ENCODE measurements around the gene WNT4.

The WNT4 gene

GRCh38 chr1:22141554-22142314 lies 1.2 kb downstream of the WNT4 start:
- Histone ChIP-seq H3K4me1 (ENCODE audit: control insufficient read depth in 1 of 2, insufficient read depth in 2 of 2, low read length in 2 of 2) (peaks cover 9 to 26% of the 10 kb centered on the region in 2 donors), H3K4me3 (ENCODE audit: low read depth in 1 of 2, low read length in 2 of 2) (peak overlapping the region; percentile 50 to 61), H3K27me3 (ENCODE audit: control insufficient read depth in 1 of 2, insufficient read depth in 2 of 2, low read length in 2 of 2) (peaks cover 40 to 45% of the 10 kb centered on the region in 2 donors), H3K36me3 (ENCODE audit: control insufficient read depth in 1 of 2, insufficient read depth in 2 of 2, low read length in 2 of 2) (no peaks in the 10 kb centered on the region), H3K27ac (ENCODE audit: low read depth, low read length) (no peak overlapping the region), H3K9me3 (ENCODE audit: control insufficient read depth in 1 of 2, low read length in 2 of 2) (no peaks in the 10 kb centered on the region), H3K9ac (ENCODE audit: low read depth in 1 of 2, low read length in 2 of 2) (peak overlapping the region in 1 of 2 donors; percentile 15)

DNA sequence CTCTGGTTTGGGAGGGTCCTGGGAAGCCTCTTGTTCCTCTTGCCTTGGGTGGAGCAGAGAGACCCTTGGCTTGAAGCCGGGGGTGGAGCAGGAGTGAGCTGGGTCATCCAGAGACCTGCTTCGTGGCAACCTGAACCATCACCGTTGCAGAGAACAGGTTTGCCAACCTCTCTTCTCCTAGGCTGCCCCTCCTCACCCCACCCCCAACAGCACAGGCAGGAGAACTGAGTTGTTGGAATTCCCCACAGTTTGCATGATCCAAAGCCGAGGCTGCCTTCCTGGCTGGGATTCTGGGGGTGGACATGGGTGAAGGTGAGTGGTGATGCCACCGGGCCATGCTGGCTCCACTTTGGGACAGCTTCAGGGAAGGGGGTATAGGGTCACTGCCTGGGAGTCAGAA lies 2.2 kb downstream of the WNT4 start:
- no peak overlapping the region for H3K9ac ChIP-seq (ENCODE audit: low read depth in 1 of 2, low read length in 2 of 2)
- no peak overlapping the region for H3K27ac ChIP-seq (ENCODE audit: low read depth, low read length)
- peaks cover 9 to 30% of the 10 kb centered on the region in 2 donors for H3K4me1 ChIP-seq (ENCODE audit: control insufficient read depth in 1 of 2, insufficient read depth in 2 of 2, low read length in 2 of 2)
- H3K9me3 ChIP-seq (ENCODE audit: control insufficient read depth in 1 of 2, low read length in 2 of 2): no peaks in the 10 kb centered on the region
- H3K36me3 ChIP-seq (ENCODE audit: control insufficient read depth in 1 of 2, insufficient read depth in 2 of 2, low read length in 2 of 2): no peaks in the 10 kb centered on the region
- H3K27me3 ChIP-seq (ENCODE audit: control insufficient read depth in 1 of 2, insufficient read depth in 2 of 2, low read length in 2 of 2): peaks cover 39 to 45% of the 10 kb centered on the region in 2 donors
- H3K4me3 ChIP-seq (ENCODE audit: low read depth in 1 of 2, low read length in 2 of 2): no peak overlapping the region

DNA sequence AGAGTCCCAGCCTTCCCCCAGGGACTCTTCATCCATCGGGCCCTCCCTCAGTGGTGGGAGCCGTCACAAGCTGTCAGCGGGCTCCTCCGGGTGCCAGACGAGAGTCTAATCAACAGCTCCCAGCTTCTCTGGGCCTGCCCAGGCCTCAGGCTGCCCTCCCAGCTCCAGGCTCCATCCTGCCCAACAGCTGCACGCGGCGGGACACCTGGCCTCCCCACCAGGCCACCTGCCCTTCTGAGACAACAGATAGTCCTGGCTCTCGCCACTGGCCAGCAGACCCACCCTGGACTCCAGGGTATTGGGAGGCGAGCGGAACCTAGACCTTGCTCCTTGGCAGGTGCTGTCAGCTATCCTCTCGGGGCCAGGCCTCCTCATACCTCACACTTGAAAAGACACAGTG lies 3.1 kb downstream of the WNT4 start:
- Histone ChIP-seq H3K27me3 (ENCODE audit: control insufficient read depth in 1 of 2, insufficient read depth in 2 of 2, low read length in 2 of 2) (peaks cover 31 to 43% of the 10 kb centered on the region in 2 donors), H3K4me1 (ENCODE audit: control insufficient read depth in 1 of 2, insufficient read depth in 2 of 2, low read length in 2 of 2) (peaks cover 9 to 30% of the 10 kb centered on the region in 2 donors), H3K9ac (ENCODE audit: low read depth in 1 of 2, low read length in 2 of 2) (no peak overlapping the region), H3K9me3 (ENCODE audit: control insufficient read depth in 1 of 2, low read length in 2 of 2) (no peaks in the 10 kb centered on the region), H3K4me3 (ENCODE audit: low read depth in 1 of 2, low read length in 2 of 2) (no peak overlapping the region), H3K27ac (ENCODE audit: low read depth, low read length) (no peak overlapping the region), H3K36me3 (ENCODE audit: control insufficient read depth in 1 of 2, insufficient read depth in 2 of 2, low read length in 2 of 2) (no peaks in the 10 kb centered on the region)

GRCh38 chr1:22139066-22139594 lies 3.8 kb downstream of the WNT4 start:
- no peak overlapping the region for H3K27ac ChIP-seq (ENCODE audit: low read depth, low read length)
- no peak overlapping the region for H3K4me3 ChIP-seq (ENCODE audit: low read depth in 1 of 2, low read length in 2 of 2)
- H3K27me3 ChIP-seq (ENCODE audit: control insufficient read depth in 1 of 2, insufficient read depth in 2 of 2, low read length in 2 of 2): peaks cover 24 to 36% of the 10 kb centered on the region in 2 donors
- H3K9ac ChIP-seq (ENCODE audit: low read depth in 1 of 2, low read length in 2 of 2): no peak overlapping the region
- no peaks in the 10 kb centered on the region for H3K9me3 ChIP-seq (ENCODE audit: control insufficient read depth in 1 of 2, low read length in 2 of 2)
- peaks cover 9 to 28% of the 10 kb centered on the region in 2 donors for H3K4me1 ChIP-seq (ENCODE audit: control insufficient read depth in 1 of 2, insufficient read depth in 2 of 2, low read length in 2 of 2)
- no peaks in the 10 kb centered on the region for H3K36me3 ChIP-seq (ENCODE audit: control insufficient read depth in 1 of 2, insufficient read depth in 2 of 2, low read length in 2 of 2)

DNA sequence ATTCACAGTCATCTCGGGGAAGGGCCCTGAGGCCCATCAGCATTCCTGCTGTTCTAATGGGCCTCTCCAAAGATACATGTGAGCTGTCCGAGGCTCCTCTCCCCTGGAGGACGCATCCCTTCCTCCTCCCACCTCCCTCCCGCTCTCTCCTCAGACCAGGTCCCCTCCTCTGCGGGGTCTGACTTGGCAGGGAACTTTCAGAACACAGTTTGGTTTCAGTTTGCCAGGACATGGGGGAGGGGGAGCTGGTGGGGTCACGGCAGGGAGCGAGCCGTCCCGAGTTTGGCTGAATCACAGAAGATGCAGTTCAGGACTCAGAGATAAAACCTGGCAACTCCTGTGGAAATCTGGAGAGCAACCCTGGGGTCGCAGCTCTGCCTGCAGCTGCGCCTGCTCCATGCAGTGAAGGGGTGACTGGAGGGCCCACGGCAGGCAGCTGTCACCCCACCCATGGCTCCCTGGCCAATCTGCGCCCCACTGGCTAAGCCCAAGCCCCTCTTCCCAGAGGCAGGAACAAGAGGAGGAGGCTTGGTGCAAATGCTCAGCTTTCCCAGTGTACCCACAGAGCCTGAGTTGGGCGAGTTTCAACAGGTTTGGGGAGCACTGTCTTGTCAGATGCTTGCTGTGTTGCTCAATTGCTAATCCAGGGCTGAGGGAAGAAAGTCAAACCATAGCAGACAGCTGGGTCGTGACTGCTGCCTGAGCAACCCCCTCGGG lies 5.7 kb downstream of the WNT4 start:
- H3K4me1 ChIP-seq (ENCODE audit: control insufficient read depth in 1 of 2, insufficient read depth in 2 of 2, low read length in 2 of 2): peaks cover 9 to 23% of the 10 kb centered on the region in 2 donors

GRCh38 chr1:22133931-22134324 lies 9.0 kb downstream of the WNT4 start:
- H3K27ac ChIP-seq (ENCODE audit: low read depth, low read length): no peak overlapping the region
- no peak overlapping the region for H3K4me3 ChIP-seq (ENCODE audit: low read depth in 1 of 2, low read length in 2 of 2)
- no peak overlapping the region for H3K9ac ChIP-seq (ENCODE audit: low read depth in 1 of 2, low read length in 2 of 2)
- peaks cover 9 to 16% of the 10 kb centered on the region in 2 donors for H3K4me1 ChIP-seq (ENCODE audit: control insufficient read depth in 1 of 2, insufficient read depth in 2 of 2, low read length in 2 of 2)
- no peaks in the 10 kb centered on the region for H3K9me3 ChIP-seq (ENCODE audit: control insufficient read depth in 1 of 2, low read length in 2 of 2)
- H3K27me3 ChIP-seq (ENCODE audit: control insufficient read depth in 1 of 2, insufficient read depth in 2 of 2, low read length in 2 of 2): peaks cover 2 to 5% of the 10 kb centered on the region in 2 donors
- H3K36me3 ChIP-seq (ENCODE audit: control insufficient read depth in 1 of 2, insufficient read depth in 2 of 2, low read length in 2 of 2): no peaks in the 10 kb centered on the region

More for the DNA sequence above, 5.7 kb downstream of the WNT4 start:
- Histone ChIP-seq H3K27me3 (ENCODE audit: control insufficient read depth in 1 of 2, insufficient read depth in 2 of 2, low read length in 2 of 2) (peaks cover 18 to 28% of the 10 kb centered on the region in 2 donors), H3K9ac (ENCODE audit: low read depth in 1 of 2, low read length in 2 of 2) (no peak overlapping the region), H3K27ac (ENCODE audit: low read depth, low read length) (no peak overlapping the region), H3K36me3 (ENCODE audit: control insufficient read depth in 1 of 2, insufficient read depth in 2 of 2, low read length in 2 of 2) (no peaks in the 10 kb centered on the region), H3K9me3 (ENCODE audit: control insufficient read depth in 1 of 2, low read length in 2 of 2) (no peaks in the 10 kb centered on the region), H3K4me3 (ENCODE audit: low read depth in 1 of 2, low read length in 2 of 2) (no peak overlapping the region)

DNA sequence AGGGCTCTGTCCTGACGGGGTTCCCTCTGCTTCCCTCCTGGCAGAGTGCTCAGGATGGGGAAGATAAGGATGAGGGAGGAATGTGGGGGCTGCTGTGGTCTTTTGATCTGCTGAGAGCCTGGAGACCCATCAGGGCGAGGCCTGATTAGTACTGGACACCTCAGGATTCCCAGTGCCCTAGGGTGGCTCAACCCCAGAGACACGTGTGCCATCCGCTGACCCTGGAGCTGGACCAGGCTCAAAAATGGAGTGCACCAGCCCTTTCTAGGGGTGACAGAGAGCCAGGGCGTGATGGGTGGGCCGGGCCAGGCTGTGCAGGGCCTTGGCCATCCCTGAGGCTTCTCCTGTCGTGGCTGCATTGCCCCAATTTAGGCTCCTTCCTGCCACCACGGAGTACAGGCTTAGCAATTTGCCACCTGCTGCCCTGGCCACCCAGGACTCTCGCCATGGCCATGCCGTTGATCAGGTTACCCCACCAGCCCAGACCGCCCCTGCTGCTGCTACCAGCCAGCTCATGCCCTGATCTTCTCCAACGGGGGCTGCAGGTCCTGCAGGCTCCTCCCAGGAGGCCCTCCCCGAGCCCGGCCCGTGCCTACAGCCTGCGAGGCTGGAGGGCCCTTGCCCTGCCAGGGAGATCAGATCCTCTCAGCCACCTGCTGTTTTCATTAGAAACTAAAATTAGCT lies 9.5 kb downstream of the WNT4 start:
- Histone ChIP-seq H3K9ac (ENCODE audit: low read depth in 1 of 2, low read length in 2 of 2) (no peak overlapping the region), H3K4me1 (ENCODE audit: control insufficient read depth in 1 of 2, insufficient read depth in 2 of 2, low read length in 2 of 2) (peaks cover 9 to 13% of the 10 kb centered on the region in 2 donors), H3K4me3 (ENCODE audit: low read depth in 1 of 2, low read length in 2 of 2) (no peak overlapping the region), H3K27ac (ENCODE audit: low read depth, low read length) (no peak overlapping the region), H3K36me3 (ENCODE audit: control insufficient read depth in 1 of 2, insufficient read depth in 2 of 2, low read length in 2 of 2) (no peaks in the 10 kb centered on the region), H3K9me3 (ENCODE audit: control insufficient read depth in 1 of 2, low read length in 2 of 2) (no peaks in the 10 kb centered on the region), H3K27me3 (ENCODE audit: control insufficient read depth in 1 of 2, insufficient read depth in 2 of 2, low read length in 2 of 2) (peaks cover 0 to 5% of the 10 kb centered on the region in 2 donors)

- H3K4me1 ChIP-seq (ENCODE audit: control insufficient read depth in 1 of 2, insufficient read depth in 2 of 2, low read length in 2 of 2): peaks cover 8 to 9% of the 10 kb centered on the region in 2 donors
These were observed 10.2 kb downstream of the WNT4 start for GRCh38 chr1:22132517-22133235.

DNA sequence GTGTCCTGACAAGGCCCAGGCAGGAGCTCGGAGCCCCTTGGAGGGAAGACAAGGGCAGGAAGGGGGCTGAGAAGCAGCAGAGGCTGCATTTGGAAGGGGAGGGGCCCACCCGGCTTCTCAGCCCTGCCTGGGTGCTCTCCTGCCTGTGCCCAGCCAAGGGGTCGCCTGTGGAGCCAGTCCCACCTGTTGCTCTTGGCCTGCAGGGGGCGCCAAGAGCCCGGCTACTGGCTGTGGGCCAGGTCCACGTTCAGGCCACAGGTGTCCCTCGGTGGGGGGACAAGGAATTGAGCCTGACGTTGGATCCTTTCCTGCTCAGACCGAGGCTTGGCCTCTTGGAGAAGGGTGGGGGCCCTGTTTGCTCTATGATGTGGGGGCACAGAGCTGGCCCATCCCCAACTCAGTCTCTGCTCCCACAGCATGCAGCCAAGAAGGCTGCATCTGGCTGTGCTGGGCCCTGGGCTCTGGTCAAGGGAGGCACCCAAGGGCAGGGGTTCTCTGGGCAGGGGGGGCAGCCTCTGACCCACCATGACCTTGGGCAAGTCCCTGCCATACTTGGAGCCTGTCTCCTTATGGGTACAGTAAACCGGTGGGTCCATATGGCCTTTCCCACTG lies 10.9 kb downstream of the WNT4 start:
- H3K4me3 ChIP-seq (ENCODE audit: low read depth in 1 of 2, low read length in 2 of 2): no peak overlapping the region
- H3K9me3 ChIP-seq (ENCODE audit: control insufficient read depth in 1 of 2, low read length in 2 of 2): no peaks in the 10 kb centered on the region
- H3K9ac ChIP-seq (ENCODE audit: low read depth in 1 of 2, low read length in 2 of 2): no peak overlapping the region
- no peaks in the 10 kb centered on the region for H3K36me3 ChIP-seq (ENCODE audit: control insufficient read depth in 1 of 2, insufficient read depth in 2 of 2, low read length in 2 of 2)
- peaks cover 2 to 6% of the 10 kb centered on the region in 2 donors for H3K4me1 ChIP-seq (ENCODE audit: control insufficient read depth in 1 of 2, insufficient read depth in 2 of 2, low read length in 2 of 2)
- no peak overlapping the region for H3K27ac ChIP-seq (ENCODE audit: low read depth, low read length)
- H3K27me3 ChIP-seq (ENCODE audit: control insufficient read depth in 1 of 2, insufficient read depth in 2 of 2, low read length in 2 of 2): no peaks in the 10 kb centered on the region

More at GRCh38 chr1:22132517-22133235, 10.2 kb downstream of the WNT4 start:
- no peaks in the 10 kb centered on the region for H3K9me3 ChIP-seq (ENCODE audit: control insufficient read depth in 1 of 2, low read length in 2 of 2)
- H3K27me3 ChIP-seq (ENCODE audit: control insufficient read depth in 1 of 2, insufficient read depth in 2 of 2, low read length in 2 of 2): peaks cover 0 to 5% of the 10 kb centered on the region in 2 donors
- no peak overlapping the region for H3K9ac ChIP-seq (ENCODE audit: low read depth in 1 of 2, low read length in 2 of 2)
- H3K4me3 ChIP-seq (ENCODE audit: low read depth in 1 of 2, low read length in 2 of 2): no peak overlapping the region
- no peaks in the 10 kb centered on the region for H3K36me3 ChIP-seq (ENCODE audit: control insufficient read depth in 1 of 2, insufficient read depth in 2 of 2, low read length in 2 of 2)
- H3K27ac ChIP-seq (ENCODE audit: low read depth, low read length): no peak overlapping the region
